K562 (cell line): Measurements from ENCODE around the gene OPRL1. TPM values are rescaled to one million over a fixed set of nuclear protein-coding genes. Genes with fewer than 3 reads are reported as not detected.
A peak's percentile ranks its signal among the peaks of the same experiment; 100 is the strongest.

Experiments
- DDX20 ChIP-seq: fragments of 450-650 bp; IDR thresholded peaks from 2 replicates; pipeline ENCODE4 v1.6.1; 2016; ENCODE audit warnings: missing genetic modification characterization, low read depth, mild to moderate bottlenecking, missing compliant biosample characterization, moderate library complexity
- ESRRA ChIP-seq: fragments of 450-650 bp; IDR thresholded peaks from 2 replicates; pipeline ENCODE4 v1.6.1; 2014; ENCODE audit warnings: low read depth, mild to moderate bottlenecking, moderate library complexity, borderline replicate concordance
- EWSR1 ChIP-seq: fragments of 450-650 bp; IDR thresholded peaks from 2 replicates; pipeline ENCODE4 v1.6.1; 2018; ENCODE audit warnings: borderline replicate concordance, mild to moderate bottlenecking, low read depth, moderate library complexity; ENCODE audit not compliant: partially characterized antibody
- GABPB1 ChIP-seq: sonication (generic); formaldehyde crosslinking; IDR thresholded peaks from 2 replicates; pipeline ENCODE4 v1.8.0; 2022; ENCODE audit warnings: mild to moderate bottlenecking, missing genetic modification reagents
- GTF2E2 ChIP-seq: fragments of 200-800 bp; sonication (Bioruptor generic); IDR thresholded peaks from 2 replicates; pipeline ENCODE4 v1.6.1; 2016; ENCODE audit warnings: missing genetic modification characterization, missing compliant biosample characterization
- HDAC1 ChIP-seq, 2 experiments: fragments of 450-650 bp; IDR thresholded peaks; 2 replicates each; pipeline ENCODE4 v1.6.1; 2016 to 2017; ENCODE audit warnings: inconsistent platforms in 1 of 2, mild to moderate bottlenecking in 1 of 2, moderate library complexity in 1 of 2
- KDM4B ChIP-seq, 2 experiments: fragments of 450-650 bp in 1 of 2; sonication (generic) in 1 of 2; IDR thresholded peaks; 2 replicates each; pipeline ENCODE4 v1.6.1; 2016 to 2017; ENCODE audit warnings: borderline replicate concordance in 2 of 2, antibody characterized with exemption in 1 of 2, low read depth in 1 of 2, mild to moderate bottlenecking in 1 of 2
- KDM5B ChIP-seq: fragments of 200-600 bp; sonication (generic); IDR thresholded peaks from 2 replicates; pipeline ENCODE4 v1.6.1; 2012; ENCODE audit warnings: low read depth, mild to moderate bottlenecking, moderate library complexity, low read length, control low read depth, inconsistent platforms; ENCODE audit not compliant: insufficient replicate concordance
- KLF13 ChIP-seq: fragments of 450-650 bp; IDR thresholded peaks from 2 replicates; pipeline ENCODE4 v1.6.1; 2016; ENCODE audit warnings: missing genetic modification characterization, low read depth, mild to moderate bottlenecking, missing compliant biosample characterization, moderate library complexity, borderline replicate concordance
- MEIS2 ChIP-seq: fragments of 450-650 bp; IDR thresholded peaks from 2 replicates; pipeline ENCODE4 v1.6.1; 2014; ENCODE audit warnings: mild to moderate bottlenecking; ENCODE audit not compliant: partially characterized antibody
- PHF8 ChIP-seq: fragments of 200-600 bp; sonication (generic); IDR thresholded peaks from 2 replicates; pipeline ENCODE4 v1.6.1; 2012; ENCODE audit warnings: mixed run types, mild to moderate bottlenecking, inconsistent platforms, low read length, moderate library complexity, borderline replicate concordance
- RHOXF2B ChIP-seq: fragments of 250-450 bp; sonication (Bioruptor Pico); conservative IDR thresholded peaks from 2 replicates; pipeline ENCODE4 v1.5.1; 2021
- SIN3A ChIP-seq, 2 experiments: fragments of 150-350 bp in 1 of 2; IDR thresholded peaks; 2 replicates each; pipeline ENCODE4 v1.6.1; 2011 to 2016; ENCODE audit warnings: borderline replicate concordance in 2 of 2, low read depth in 2 of 2, low read length in 2 of 2, mild to moderate bottlenecking in 2 of 2, moderate library complexity in 2 of 2; ENCODE audit not compliant: control insufficient read depth in 1 of 2
- SMARCB1 ChIP-seq: IDR thresholded peaks from 2 replicates; pipeline ENCODE4 v1.6.1; 2011; ENCODE audit warnings: improper control_type of control experiment, low read depth; ENCODE audit not compliant: insufficient read length
- ZEB2 ChIP-seq: fragments of 450-650 bp; IDR thresholded peaks from 2 replicates; pipeline ENCODE4 v1.6.1; 2016
- ZNF174 ChIP-seq: fragments of 250-450 bp; sonication (Bioruptor Pico); IDR thresholded peaks from 2 replicates; pipeline ENCODE4 v1.4.0; 2020; ENCODE audit warnings: mild to moderate bottlenecking
- ZNF3 ChIP-seq: fragments of 250-450 bp; sonication (Bioruptor Pico); IDR thresholded peaks from 2 replicates; pipeline ENCODE4 v1.5.0; 2021; ENCODE audit warnings: mild to moderate bottlenecking, moderate library complexity
- ZNF347 ChIP-seq: fragments of 450-650 bp; formaldehyde crosslinking; IDR thresholded peaks from 2 replicates; pipeline ENCODE4 v1.4.0; 2020; ENCODE audit warnings: low read depth, mild to moderate bottlenecking, moderate library complexity
- ZNF436 ChIP-seq: fragments of 250-450, 450-650 bp; sonication (Bioruptor Pico); formaldehyde crosslinking; IDR thresholded peaks from 2 replicates; pipeline ENCODE4 v1.7.0; 2020; ENCODE audit warnings: mild to moderate bottlenecking
- polyA plus RNA-seq, 8 experiments: library from polyadenylated mRNA; depleted of rRNA in 4 of 8; stranded (reverse) in 5 of 8; unstranded in 3 of 8; fragments of >200 nt; fragmentation: Nextera tagmentation in 2 of 8; fragmentation: Illumina TruSeq in 1 of 8; extraction: Ambion mirVana in 2 of 8; extraction: Trizol in 1 of 8; gene quantifications; 2 replicates each; pipeline versions ENCODE4 v1.2.1 to v1.2.3, GENCODE V29; 2011 to 2014; ENCODE audit warnings: inconsistent platforms in 1 of 8, missing spikeins in 1 of 8
- total RNA-seq, 7 experiments: library from RNA; depleted of rRNA in 6 of 7; stranded (reverse); fragments of >200 nt in 6 of 7; fragmentation: Illumina TruSeq in 2 of 7; extraction: Trizol in 2 of 7; gene quantifications; 2 replicates each; pipeline versions ENCODE4 v1.2.1 to v1.2.3, GENCODE V29; 2011 to 2021; ENCODE audit warnings: low replicate concordance in 1 of 7
- TF ChIP-seq, protein P1 (sequence below), 2 experiments: fragments of 450-650 bp; conservative IDR thresholded peaks; 2 replicates each; pipeline ENCODE4 v1.6.1; 2017; ENCODE audit warnings: mild to moderate bottlenecking in 2 of 2, moderate library complexity in 2 of 2
- TF ChIP-seq, protein P2 (sequence below): sonication (generic); formaldehyde crosslinking; IDR thresholded peaks from 2 replicates; pipeline ENCODE4 v1.8.1; 2023; ENCODE audit warnings: mild to moderate bottlenecking, missing genetic modification reagents
- TF ChIP-seq, protein P3 (sequence below): fragments of 450-650 bp; formaldehyde crosslinking; IDR thresholded peaks from 2 replicates; pipeline ENCODE4 v1.4.0; 2022; ENCODE audit warnings: missing genetic modification characterization
- TF ChIP-seq, protein P4 (sequence below): IDR thresholded peaks from 2 replicates; pipeline ENCODE4 v1.6.1; 2011; ENCODE audit not compliant: insufficient read length; ENCODE audit errors: extremely low read depth

OPRL1 gene
- total and polyA plus RNA-seq, 9 of the 15 experiments (the other 6 are each of a cell fraction or from before 2014, with no cell fraction given), result 0.06 to 0.33 (median 0.11) TPM; not detected in 2

DNA sequence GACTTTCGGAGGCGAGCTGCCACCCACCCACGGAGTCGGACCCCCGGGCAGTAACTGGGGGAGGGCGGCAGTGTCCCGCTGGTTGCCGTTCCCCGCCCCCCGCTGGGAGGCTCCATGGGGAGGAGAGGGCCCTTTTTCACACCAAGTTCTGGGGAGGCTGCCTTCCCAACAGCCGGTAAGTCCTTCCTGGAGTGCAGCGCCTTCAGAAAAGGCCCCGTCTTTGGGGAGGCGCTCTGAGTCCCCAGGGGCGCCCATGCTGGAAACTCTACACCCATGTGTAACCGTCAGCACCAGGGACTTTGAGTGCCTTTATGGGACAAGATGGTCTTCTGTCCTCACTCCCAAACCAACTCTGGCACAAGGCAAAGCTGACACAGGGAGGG lies 30.0 kb upstream of the OPRL1 start (continued):
- TF ChIP-seq, protein P1, sequence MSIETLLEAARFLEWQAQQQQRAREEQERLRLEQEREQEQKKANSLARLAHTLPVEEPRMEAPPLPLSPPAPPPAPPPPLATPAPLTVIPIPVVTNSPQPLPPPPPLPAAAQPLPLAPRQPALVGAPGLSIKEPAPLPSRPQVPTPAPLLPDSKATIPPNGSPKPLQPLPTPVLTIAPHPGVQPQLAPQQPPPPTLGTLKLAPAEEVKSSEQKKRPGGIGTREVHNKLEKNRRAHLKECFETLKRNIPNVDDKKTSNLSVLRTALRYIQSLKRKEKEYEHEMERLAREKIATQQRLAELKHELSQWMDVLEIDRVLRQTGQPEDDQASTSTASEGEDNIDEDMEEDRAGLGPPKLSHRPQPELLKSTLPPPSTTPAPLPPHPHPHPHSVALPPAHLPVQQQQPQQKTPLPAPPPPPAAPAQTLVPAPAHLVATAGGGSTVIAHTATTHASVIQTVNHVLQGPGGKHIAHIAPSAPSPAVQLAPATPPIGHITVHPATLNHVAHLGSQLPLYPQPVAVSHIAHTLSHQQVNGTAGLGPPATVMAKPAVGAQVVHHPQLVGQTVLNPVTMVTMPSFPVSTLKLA (conservative IDR thresholded peaks at IDR 0.05), result no peak
- TF ChIP-seq EWSR1 (no peak), ZNF3 (no peak), SMARCB1 (no peak), DDX20 (tag) (no peak), GABPB1 (CRISPR knock-in tag) (no peak), ZNF174 (CRISPR knock-in tag) (no peak), GTF2E2 (tag) (no peak), SIN3A (IDR thresholded peaks at IDR 0.05; ENCODE audit: borderline replicate concordance in 2 of 2, control insufficient read depth in 1 of 2, low read depth in 2 of 2, low read length in 2 of 2) (no peak), KLF13 (tag) (no peak), MEIS2 (no peak), KDM4B (IDR thresholded peaks at IDR 0.05; ENCODE audit: borderline replicate concordance in 2 of 2, low read depth in 1 of 2) (0 out of 4 replicates have a peak, but pooled peaks of 1 of the 2 experiments have one; percentile 25), ESRRA (no peak), KDM5B (no peak), ZEB2 (no peak), RHOXF2B (CRISPR knock-in tag) (no peak), PHF8 (no peak), ZNF436 (no peak), ZNF347 (CRISPR knock-in tag) (no peak), HDAC1 (IDR thresholded peaks at IDR 0.05) (peak in 1 of 2 experiments; percentile 17; a peak in 1 of 4 replicates)
- TF ChIP-seq, protein P2, sequence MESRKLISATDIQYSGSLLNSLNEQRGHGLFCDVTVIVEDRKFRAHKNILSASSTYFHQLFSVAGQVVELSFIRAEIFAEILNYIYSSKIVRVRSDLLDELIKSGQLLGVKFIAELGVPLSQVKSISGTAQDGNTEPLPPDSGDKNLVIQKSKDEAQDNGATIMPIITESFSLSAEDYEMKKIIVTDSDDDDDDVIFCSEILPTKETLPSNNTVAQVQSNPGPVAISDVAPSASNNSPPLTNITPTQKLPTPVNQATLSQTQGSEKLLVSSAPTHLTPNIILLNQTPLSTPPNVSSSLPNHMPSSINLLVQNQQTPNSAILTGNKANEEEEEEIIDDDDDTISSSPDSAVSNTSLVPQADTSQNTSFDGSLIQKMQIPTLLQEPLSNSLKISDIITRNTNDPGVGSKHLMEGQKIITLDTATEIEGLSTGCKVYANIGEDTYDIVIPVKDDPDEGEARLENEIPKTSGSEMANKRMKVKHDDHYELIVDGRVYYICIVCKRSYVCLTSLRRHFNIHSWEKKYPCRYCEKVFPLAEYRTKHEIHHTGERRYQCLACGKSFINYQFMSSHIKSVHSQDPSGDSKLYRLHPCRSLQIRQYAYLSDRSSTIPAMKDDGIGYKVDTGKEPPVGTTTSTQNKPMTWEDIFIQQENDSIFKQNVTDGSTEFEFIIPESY, result no peak
- TF ChIP-seq, protein P3, sequence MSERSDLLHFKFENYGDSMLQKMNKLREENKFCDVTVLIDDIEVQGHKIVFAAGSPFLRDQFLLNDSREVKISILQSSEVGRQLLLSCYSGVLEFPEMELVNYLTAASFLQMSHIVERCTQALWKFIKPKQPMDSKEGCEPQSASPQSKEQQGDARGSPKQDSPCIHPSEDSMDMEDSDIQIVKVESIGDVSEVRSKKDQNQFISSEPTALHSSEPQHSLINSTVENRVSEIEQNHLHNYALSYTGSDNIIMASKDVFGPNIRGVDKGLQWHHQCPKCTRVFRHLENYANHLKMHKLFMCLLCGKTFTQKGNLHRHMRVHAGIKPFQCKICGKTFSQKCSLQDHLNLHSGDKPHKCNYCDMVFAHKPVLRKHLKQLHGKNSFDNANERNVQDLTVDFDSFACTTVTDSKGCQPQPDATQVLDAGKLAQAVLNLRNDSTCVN (CRISPR knock-in tag), result no peak
- TF ChIP-seq, protein P4, sequence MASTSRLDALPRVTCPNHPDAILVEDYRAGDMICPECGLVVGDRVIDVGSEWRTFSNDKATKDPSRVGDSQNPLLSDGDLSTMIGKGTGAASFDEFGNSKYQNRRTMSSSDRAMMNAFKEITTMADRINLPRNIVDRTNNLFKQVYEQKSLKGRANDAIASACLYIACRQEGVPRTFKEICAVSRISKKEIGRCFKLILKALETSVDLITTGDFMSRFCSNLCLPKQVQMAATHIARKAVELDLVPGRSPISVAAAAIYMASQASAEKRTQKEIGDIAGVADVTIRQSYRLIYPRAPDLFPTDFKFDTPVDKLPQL, result no peak
